Body of pancreas (tissue), 4 donors: Measurements from ENCODE around the gene CACNG5.

Source experiments
- CTCF ChIP-seq, 7 experiments: fragments of 450-650 bp in 4 of 7; fragments of 200-600 bp in 3 of 7; sonication (generic) in 3 of 7; IDR thresholded peaks; one replicate each; pipeline ENCODE4 v1.5.1; 2016 to 2019; ENCODE audit warnings: antibody characterized with exemption in 7 of 7
- POLR2A ChIP-seq, 3 donors: fragments of 450-650 bp; IDR thresholded peaks; one replicate each; pipeline ENCODE4 v1.6.1; 2016; ENCODE audit warnings: antibody characterized with exemption in 3 of 3, mild to moderate bottlenecking in 2 of 3

GRCh38 chr17:66817750-66818149 lies 17.2 kb upstream of the CACNG5 start:
- TF ChIP-seq CTCF (IDR thresholded peaks at IDR 0.05) = no peak
- TF ChIP-seq POLR2A (IDR thresholded peaks at IDR 0.05) = no peak
